Renal cortical epithelial cell (primary cell): ENCODE results near the gene YKT6. TPM values are rescaled to one million over a fixed set of nuclear protein-coding genes. Genes with fewer than 3 reads are reported as not detected.
A peak's percentile ranks its signal among the peaks of the same experiment; 100 is the strongest.
"Not testable (repeated sequence)": the region's sequence is repeated elsewhere in the genome, so short reads cannot be mapped to it uniquely, and the experiment has no call there.

Experiments
- DNase-seq: peaks from one replicate; pipeline ENCODE4 v3.0.0-alpha.2; 2011; ENCODE audit warnings: low read depth
- total RNA-seq: library from RNA; depleted of rRNA; stranded (reverse); fragments of >200 nt; gene quantifications from 2 replicates; pipeline ENCODE4 v1.2.3, GENCODE V29; 2014

Gene YKT6
- total RNA-seq, 1 donor from 2014 or later, result 85.9 TPM

GRCh38 chr7:44193011-44193802 lies 7.6 kb upstream of the YKT6 start:
- DNase-seq, result no peak

GRCh38 chr7:44194069-44194468 lies 6.7 kb upstream of the YKT6 start:
- DNase-seq, result peak; percentile 38

- DNase-seq, result no peak
Measured at GRCh38 chr7:44194562-44195145, 6.1 kb upstream of the YKT6 start.

- no peak for DNase-seq
Measured at GRCh38 chr7:44195889-44196288, 4.9 kb upstream of the YKT6 start.

- DNase-seq, result peak; percentile 49
Measured at GRCh38 chr7:44196450-44196872, 4.3 kb upstream of the YKT6 start.

GRCh38 chr7:44197474-44197873 lies 3.3 kb upstream of the YKT6 start:
- no peak for DNase-seq

- not testable (repeated sequence) for DNase-seq
Measured at GRCh38 chr7:44200163-44200562, 615 bp upstream of the YKT6 start.

- no peak for DNase-seq
Measured at GRCh38 chr7:44201813-44202212, 1.0 kb downstream of the YKT6 start.

GRCh38 chr7:44206008-44206407 lies 5.2 kb downstream of the YKT6 start:
- no peak for DNase-seq

GRCh38 chr7:44208085-44208484 lies 7.3 kb downstream of the YKT6 start:
- DNase-seq, result no peak

- no peak for DNase-seq
Measured at GRCh38 chr7:44210107-44210506, 9.3 kb downstream of the YKT6 start.

GRCh38 chr7:44211126-44211675 lies 10.4 kb downstream of the YKT6 start:
- DNase-seq, result no peak

- DNase-seq, result no peak
Measured at GRCh38 chr7:44212018-44212417, 11.2 kb downstream of the YKT6 start.

GRCh38 chr7:44212581-44213184 lies 11.9 kb downstream of the YKT6 start:
- no peak for DNase-seq

- DNase-seq, result no peak
Measured at GRCh38 chr7:44213206-44213876, 12.6 kb downstream of the YKT6 start.

GRCh38 chr7:44213877-44214388 lies 13.2 kb downstream of the YKT6 start:
- no peak for DNase-seq

- no peak for DNase-seq
Measured at GRCh38 chr7:44215531-44215930, 14.8 kb downstream of the YKT6 start.

- no peak for DNase-seq
Measured at GRCh38 chr7:44216019-44216418, 15.2 kb downstream of the YKT6 start.

- no peak for DNase-seq
Measured at GRCh38 chr7:44216521-44217222, 15.9 kb downstream of the YKT6 start.

- DNase-seq, result no peak
Measured at GRCh38 chr7:44217223-44217714, 16.5 kb downstream of the YKT6 start.

- DNase-seq, result no peak
Measured at GRCh38 chr7:44217852-44218402, 17.1 kb downstream of the YKT6 start.
